Stomach (tissue), 4 donors: ENCODE measurements around the gene RNF7.

Experiments
- EP300 ChIP-seq: sonication (generic); formaldehyde crosslinking; IDR thresholded peaks from one replicate; pipeline ENCODE4 v1.6.1; 2017; ENCODE audit warnings: antibody characterized with exemption
- POLR2A ChIP-seq, 4 donors: fragments of 450-650 bp; IDR thresholded peaks; one replicate each; pipeline ENCODE4 v1.6.1; 2016; ENCODE audit warnings: antibody characterized with exemption in 4 of 4, control low read depth in 2 of 4, mild to moderate bottlenecking in 1 of 4, moderate library complexity in 1 of 4
- POLR2AphosphoS5 ChIP-seq, 3 donors: sonication (generic); formaldehyde crosslinking; IDR thresholded peaks; one replicate each; pipeline ENCODE4 v1.6.1; 2016; ENCODE audit warnings: antibody characterized with exemption in 3 of 3
- TF ChIP-seq, protein P1 (sequence below), 7 experiments: fragments of 450-650 bp in 4 of 7; fragments of 200-600 bp in 3 of 7; sonication (generic) in 3 of 7; IDR thresholded peaks; one replicate each; pipeline ENCODE4 v1.5.1; 2016 to 2019; ENCODE audit warnings: antibody characterized with exemption in 7 of 7, control low read depth in 2 of 7, mild to moderate bottlenecking in 1 of 7

DNA sequence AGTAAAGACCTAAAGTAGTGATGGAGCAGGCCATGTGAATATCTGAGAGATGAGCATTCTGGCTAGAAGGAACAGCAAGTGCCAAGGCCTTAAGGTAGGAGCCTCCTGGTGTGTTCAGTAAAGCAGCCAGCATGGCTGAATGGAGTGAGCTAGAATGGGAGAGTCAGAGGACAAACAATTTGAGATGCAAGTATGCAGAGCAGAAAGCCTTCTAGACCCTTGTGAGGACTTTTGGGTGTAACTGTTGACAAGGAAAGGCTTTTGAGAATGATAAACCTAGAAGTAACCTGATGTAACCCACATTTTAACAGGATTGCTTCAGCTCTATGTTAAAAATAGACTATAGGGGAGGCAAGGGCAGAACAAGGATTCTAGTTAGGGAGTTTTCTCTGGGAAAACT is 14.8 kb upstream of the RNF7 start:
- no peak for TF ChIP-seq POLR2A (IDR thresholded peaks at IDR 0.05)
- TF ChIP-seq, protein P1, sequence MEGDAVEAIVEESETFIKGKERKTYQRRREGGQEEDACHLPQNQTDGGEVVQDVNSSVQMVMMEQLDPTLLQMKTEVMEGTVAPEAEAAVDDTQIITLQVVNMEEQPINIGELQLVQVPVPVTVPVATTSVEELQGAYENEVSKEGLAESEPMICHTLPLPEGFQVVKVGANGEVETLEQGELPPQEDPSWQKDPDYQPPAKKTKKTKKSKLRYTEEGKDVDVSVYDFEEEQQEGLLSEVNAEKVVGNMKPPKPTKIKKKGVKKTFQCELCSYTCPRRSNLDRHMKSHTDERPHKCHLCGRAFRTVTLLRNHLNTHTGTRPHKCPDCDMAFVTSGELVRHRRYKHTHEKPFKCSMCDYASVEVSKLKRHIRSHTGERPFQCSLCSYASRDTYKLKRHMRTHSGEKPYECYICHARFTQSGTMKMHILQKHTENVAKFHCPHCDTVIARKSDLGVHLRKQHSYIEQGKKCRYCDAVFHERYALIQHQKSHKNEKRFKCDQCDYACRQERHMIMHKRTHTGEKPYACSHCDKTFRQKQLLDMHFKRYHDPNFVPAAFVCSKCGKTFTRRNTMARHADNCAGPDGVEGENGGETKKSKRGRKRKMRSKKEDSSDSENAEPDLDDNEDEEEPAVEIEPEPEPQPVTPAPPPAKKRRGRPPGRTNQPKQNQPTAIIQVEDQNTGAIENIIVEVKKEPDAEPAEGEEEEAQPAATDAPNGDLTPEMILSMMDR (IDR thresholded peaks at IDR 0.05), result no peak
- no peak for TF ChIP-seq EP300
- no peak for TF ChIP-seq POLR2AphosphoS5 (IDR thresholded peaks at IDR 0.05)
